ENCODE results near the gene MSTO1. TPM values are rescaled to one million over a fixed set of nuclear protein-coding genes. Genes with fewer than 3 reads are reported as not detected.

MSTO1 gene
- polyA plus RNA-seq, 2 of the 4 experiments (the other 2 are of a cell fraction) = 28.3 to 43.5 TPM

DNA sequence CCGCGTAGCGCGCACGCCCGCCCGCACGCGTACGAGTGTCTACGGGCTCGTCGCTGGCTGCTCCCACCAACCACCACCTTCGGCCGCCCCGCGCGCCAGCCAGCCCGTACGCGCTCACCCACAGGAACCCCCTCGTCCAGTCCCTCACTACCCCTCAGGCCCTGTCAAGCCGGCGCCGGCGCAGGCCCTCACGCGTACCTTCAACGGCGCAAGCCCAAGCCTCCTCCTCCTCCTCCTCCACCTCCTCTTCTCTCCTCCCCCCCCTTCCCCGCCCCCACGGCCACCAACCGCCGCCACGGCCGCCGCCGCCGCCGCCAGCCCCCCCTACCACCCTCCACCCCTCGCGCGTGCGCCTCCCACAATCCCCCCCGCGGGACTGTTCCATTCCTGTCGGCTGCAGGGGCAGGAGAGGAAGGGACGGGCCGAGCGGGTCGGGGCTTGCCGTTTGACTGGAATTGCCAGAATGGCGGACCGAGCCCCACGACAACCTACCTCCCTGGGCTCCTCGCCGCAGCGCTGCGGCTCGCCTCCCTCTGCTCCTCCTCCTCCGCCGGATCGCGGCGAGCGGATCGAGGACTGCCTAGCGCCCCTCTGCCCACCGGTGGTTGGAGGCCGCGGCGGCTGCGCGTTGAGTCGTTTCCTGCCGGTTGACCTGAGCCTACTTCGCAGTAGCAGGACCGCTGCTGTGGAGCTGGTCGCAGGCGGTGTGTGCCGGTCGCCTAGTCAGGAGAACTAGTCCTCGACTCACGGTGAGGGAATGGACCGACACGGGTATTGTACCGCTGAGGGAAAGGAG, 47.2 kb upstream of the MSTO1 start, which contains the start of gene ASH1L:
TSS of gene ASH1L (minus strand) at position 223 of the 796 bp plus-strand sequence. CDS start 41,284 bp downstream, outside the sequence.
- peak within 1 kb of the TSS; percentile 99 for H3K27ac ChIP-seq
- TF ChIP-seq ESRRA (IDR thresholded peaks at IDR 0.05; ENCODE audit: borderline replicate concordance, low read length) (no peak), HOXA7 (CRISPR knock-in tag; IDR thresholded peaks at IDR 0.05) (no peak), ZNF302 (CRISPR knock-in tag; IDR thresholded peaks at IDR 0.05) (no peak), ZFP36 (IDR thresholded peaks at IDR 0.05; ENCODE audit: borderline replicate concordance, partially characterized antibody) (no peak), FOXS1 (CRISPR knock-in tag; IDR thresholded peaks at IDR 0.05) (no peak), HOXB13 (CRISPR knock-in tag; IDR thresholded peaks at IDR 0.05; ENCODE audit: low read depth) (0 out of 2 replicates have a peak, but pooled peaks have one; percentile 40), EHMT2 (IDR thresholded peaks at IDR 0.05; ENCODE audit: low read depth) (no peak), BHLHE40 (IDR thresholded peaks at IDR 0.05; ENCODE audit: low read depth, low read length) (peak; percentile 64), MYC (IDR thresholded peaks at IDR 0.05; ENCODE audit: borderline replicate concordance, low read length) (0 out of 2 replicates have a peak, but pooled peaks have one; percentile 20), CHD4 (IDR thresholded peaks at IDR 0.05; ENCODE audit: borderline replicate concordance) (no peak), CHD2 (IDR thresholded peaks at IDR 0.05; ENCODE audit: low read length, partially characterized antibody) (no peak), TP53 (CRISPR knock-in tag; IDR thresholded peaks at IDR 0.05) (peak; percentile 85; the same call in 1 of the 2 replicates), CBX8 (IDR thresholded peaks at IDR 0.05) (no peak), SREBF2 (IDR thresholded peaks at IDR 0.05) (no peak), RFX5 (IDR thresholded peaks at IDR 0.05) (0 out of 2 replicates have a peak, but pooled peaks have one; percentile 18), NR3C1 (IDR thresholded peaks at IDR 0.05) (no peak), POLR2A (IDR thresholded peaks at IDR 0.05; ENCODE audit: low read length) (peak; percentile 98), JUN (IDR thresholded peaks at IDR 0.05) (peak; percentile 78 to 81; a peak in 4 of 5 replicates), GATA3 (IDR thresholded peaks at IDR 0.05; ENCODE audit: borderline replicate concordance) (peak; percentile 89), EHF (CRISPR knock-in tag; IDR thresholded peaks at IDR 0.05) (no peak), KDM5A (IDR thresholded peaks at IDR 0.05) (no peak), FOSB (CRISPR knock-in tag; IDR thresholded peaks at IDR 0.05) (no peak), NPAS2 (CRISPR knock-in tag; IDR thresholded peaks at IDR 0.05; ENCODE audit: borderline replicate concordance) (no peak), TFCP2L1 (CRISPR knock-in tag; IDR thresholded peaks at IDR 0.05) (peak; percentile 84), PHF8 (IDR thresholded peaks at IDR 0.05; ENCODE audit: borderline replicate concordance, low read depth) (peak; percentile 91; the same call in 1 of the 2 replicates), SMC3 (IDR thresholded peaks at IDR 0.05) (no peak), CBX2 (IDR thresholded peaks at IDR 0.05; ENCODE audit: borderline replicate concordance, low read depth) (no peak)
- TF ChIP-seq, protein P1, sequence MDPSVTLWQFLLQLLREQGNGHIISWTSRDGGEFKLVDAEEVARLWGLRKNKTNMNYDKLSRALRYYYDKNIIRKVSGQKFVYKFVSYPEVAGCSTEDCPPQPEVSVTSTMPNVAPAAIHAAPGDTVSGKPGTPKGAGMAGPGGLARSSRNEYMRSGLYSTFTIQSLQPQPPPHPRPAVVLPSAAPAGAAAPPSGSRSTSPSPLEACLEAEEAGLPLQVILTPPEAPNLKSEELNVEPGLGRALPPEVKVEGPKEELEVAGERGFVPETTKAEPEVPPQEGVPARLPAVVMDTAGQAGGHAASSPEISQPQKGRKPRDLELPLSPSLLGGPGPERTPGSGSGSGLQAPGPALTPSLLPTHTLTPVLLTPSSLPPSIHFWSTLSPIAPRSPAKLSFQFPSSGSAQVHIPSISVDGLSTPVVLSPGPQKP (IDR thresholded peaks at IDR 0.05; ENCODE audit: low read depth, low read length) = no peak
- TF ChIP-seq, protein P2, sequence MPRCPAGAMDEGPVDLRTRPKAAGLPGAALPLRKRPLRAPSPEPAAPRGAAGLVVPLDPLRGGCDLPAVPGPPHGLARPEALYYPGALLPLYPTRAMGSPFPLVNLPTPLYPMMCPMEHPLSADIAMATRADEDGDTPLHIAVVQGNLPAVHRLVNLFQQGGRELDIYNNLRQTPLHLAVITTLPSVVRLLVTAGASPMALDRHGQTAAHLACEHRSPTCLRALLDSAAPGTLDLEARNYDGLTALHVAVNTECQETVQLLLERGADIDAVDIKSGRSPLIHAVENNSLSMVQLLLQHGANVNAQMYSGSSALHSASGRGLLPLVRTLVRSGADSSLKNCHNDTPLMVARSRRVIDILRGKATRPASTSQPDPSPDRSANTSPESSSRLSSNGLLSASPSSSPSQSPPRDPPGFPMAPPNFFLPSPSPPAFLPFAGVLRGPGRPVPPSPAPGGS (IDR thresholded peaks at IDR 0.05) = peak; percentile 56; the same call in 1 of the 3 replicates
- TF ChIP-seq, protein P3, sequence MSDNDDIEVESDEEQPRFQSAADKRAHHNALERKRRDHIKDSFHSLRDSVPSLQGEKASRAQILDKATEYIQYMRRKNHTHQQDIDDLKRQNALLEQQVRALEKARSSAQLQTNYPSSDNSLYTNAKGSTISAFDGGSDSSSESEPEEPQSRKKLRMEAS (IDR thresholded peaks at IDR 0.05) = peak; percentile 40
- TF ChIP-seq, protein P4, sequence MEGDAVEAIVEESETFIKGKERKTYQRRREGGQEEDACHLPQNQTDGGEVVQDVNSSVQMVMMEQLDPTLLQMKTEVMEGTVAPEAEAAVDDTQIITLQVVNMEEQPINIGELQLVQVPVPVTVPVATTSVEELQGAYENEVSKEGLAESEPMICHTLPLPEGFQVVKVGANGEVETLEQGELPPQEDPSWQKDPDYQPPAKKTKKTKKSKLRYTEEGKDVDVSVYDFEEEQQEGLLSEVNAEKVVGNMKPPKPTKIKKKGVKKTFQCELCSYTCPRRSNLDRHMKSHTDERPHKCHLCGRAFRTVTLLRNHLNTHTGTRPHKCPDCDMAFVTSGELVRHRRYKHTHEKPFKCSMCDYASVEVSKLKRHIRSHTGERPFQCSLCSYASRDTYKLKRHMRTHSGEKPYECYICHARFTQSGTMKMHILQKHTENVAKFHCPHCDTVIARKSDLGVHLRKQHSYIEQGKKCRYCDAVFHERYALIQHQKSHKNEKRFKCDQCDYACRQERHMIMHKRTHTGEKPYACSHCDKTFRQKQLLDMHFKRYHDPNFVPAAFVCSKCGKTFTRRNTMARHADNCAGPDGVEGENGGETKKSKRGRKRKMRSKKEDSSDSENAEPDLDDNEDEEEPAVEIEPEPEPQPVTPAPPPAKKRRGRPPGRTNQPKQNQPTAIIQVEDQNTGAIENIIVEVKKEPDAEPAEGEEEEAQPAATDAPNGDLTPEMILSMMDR (IDR thresholded peaks at IDR 0.05) = no peak
- TF ChIP-seq, protein P5, sequence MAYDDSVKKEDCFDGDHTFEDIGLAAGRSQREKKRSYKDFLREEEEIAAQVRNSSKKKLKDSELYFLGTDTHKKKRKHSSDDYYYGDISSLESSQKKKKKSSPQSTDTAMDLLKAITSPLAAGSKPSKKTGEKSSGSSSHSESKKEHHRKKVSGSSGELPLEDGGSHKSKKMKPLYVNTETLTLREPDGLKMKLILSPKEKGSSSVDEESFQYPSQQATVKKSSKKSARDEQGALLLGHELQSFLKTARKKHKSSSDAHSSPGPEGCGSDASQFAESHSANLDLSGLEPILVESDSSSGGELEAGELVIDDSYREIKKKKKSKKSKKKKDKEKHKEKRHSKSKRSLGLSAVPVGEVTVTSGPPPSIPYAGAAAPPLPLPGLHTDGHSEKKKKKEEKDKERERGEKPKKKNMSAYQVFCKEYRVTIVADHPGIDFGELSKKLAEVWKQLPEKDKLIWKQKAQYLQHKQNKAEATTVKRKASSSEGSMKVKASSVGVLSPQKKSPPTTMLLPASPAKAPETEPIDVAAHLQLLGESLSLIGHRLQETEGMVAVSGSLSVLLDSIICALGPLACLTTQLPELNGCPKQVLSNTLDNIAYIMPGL (CRISPR knock-in tag; IDR thresholded peaks at IDR 0.05; ENCODE audit: borderline replicate concordance) = peak; percentile 92; the same call in 1 of the 2 replicates
- FAIRE-seq (no peak), DNase-seq (ENCODE audit: low read depth in 1 of 2, low spot score in 1 of 2) (peak; percentile 85 to 95), ATAC-seq (peak; percentile 93)
- ChIA-PET POLR2A (interaction anchor here (0.9 to 1.2 kb wide), 5 partner anchors 15 to 289 kb away, joined by 3 to 6 read pairs (median 4); partner anchors contain the start of gene CLK2), CTCF (interaction anchor here (1.5 kb wide), 1 partner anchor 312 kb away, joined by 4 read pairs; no protein-coding TSS in a partner anchor)
- under 1% methylated on average over 33 of the region's 87 CpGs for WGBS (ENCODE audit: missing lambda C conversion rate)
- H3K9me3 ChIP-seq = no peaks in the 10 kb centered on the region
- peak within 1 kb of the TSS; percentile 87 for H3K4me2 ChIP-seq
- H3K4me3 ChIP-seq = peak within 1 kb of the TSS; percentile 96
- H3K4me1 ChIP-seq = peaks cover 19% of the 10 kb centered on the region
